COLO668 (cell line): ENCODE results near the gene EML1.

ENCODE experiments used
- DNase-seq: peaks from one replicate; lab custom pipeline; 2025; ENCODE audit not compliant: unreplicated experiment; lab: John Stamatoyannopoulos, UW

The EML1 gene

DNA sequence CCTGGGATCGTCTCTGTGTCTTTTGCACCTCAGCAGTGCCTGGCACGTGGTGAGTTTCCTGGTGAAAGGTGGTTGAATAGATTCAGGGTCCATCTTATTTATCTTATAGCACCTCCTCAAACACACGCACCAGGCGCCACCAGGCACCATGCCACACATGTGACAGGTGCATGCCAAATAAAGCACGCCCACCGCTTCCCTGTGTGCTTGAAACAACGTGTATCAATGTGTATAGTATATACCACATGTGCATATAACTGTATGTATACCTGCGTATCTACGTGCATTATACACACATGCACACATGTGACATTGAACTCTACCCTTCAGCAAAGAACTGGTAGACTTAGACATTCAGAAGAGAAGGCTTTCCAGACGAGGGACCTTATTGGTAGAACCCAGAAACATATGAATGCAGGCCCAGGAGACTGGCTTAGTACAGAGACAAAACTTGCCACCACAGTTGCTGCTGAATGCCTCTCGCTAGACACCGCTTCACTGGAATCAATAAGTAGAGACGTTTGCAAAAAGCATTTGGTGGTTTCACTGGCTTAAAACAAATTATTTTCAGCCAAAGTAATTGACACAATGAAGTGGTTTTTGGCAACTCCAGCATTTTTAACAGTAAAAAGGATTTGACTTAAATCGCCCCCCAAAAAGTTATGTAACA, 10.0 kb downstream of the EML1 start:
- no peak for DNase-seq

DNA sequence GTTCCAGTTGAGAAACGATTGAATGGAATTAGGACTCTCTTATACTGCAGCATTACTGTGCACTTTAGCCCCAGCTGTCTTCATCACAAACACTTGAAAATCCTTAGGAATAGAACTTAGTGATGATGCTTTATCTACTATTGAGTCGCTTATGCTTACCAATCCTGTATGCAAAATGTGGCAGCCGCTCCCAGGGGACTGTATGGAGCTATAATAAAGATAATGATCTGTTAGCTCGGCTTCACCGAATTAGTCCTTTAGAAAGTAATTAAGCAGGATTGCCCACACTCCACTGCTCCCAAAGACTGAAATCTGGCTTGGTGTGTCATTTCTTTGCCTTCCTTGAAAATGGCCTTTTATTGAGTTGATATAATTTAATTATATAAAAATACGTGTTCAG, 10.6 kb downstream of the EML1 start:
- no peak for DNase-seq

DNA sequence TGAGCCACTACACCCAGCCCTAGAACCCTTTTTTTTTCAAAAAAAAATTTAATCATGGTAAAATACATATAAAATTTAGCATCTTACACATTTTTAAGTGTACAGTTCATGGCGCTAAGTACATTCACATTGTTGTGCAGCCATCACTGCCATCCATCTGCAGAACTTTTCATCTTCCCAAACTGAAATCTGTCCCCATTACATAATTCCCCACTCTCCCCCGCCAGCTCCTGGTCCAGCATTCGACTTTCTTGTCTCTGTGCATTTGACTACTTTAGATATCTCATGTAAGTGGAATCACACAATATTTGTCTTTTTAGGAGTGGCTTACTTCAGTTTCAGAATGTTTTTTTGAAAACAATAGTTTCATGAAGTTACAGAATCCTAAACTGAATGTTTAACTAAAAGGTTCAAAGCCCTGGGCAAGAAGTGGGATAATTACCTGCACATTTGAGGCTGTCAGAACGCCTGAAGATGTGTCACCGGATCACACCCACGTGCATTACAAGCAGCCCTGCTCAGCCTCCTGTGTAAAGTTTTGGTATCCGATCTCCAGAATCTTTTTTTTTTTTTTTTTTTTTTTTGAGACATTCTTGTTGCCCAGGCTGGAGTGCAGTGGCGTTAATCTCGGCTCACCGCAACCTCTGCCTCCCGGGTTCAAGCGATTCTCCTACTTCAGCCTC, 12.7 kb downstream of the EML1 start:
- no peak for DNase-seq

- DNase-seq, result no peak
These were observed 13.6 kb downstream of the EML1 start for GRCh38 chr14:99806836-99807235.

GRCh38 chr14:99807413-99808153, 14.4 kb downstream of the EML1 start:
- DNase-seq, result no peak

- DNase-seq, result no peak
These were observed 14.9 kb downstream of the EML1 start for GRCh38 chr14:99808154-99808505.

DNA sequence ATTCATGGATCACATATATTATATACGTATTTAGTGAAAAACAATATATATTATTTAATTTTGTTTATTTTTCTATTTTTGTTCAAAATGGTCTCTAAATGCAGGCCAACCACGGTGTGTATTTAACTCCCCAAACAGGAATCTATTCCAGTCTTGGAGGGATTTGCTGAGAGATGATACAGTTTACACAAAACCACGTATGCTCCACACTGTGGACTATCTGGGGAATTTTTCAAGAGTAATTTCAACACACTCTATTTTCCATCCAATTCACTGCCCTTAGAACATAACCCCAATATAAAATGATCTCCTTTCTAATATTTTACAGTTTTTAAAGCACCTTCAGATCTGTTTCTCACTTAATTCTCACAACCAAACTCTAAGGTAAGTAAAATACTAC, 15.3 kb downstream of the EML1 start:
- no peak for DNase-seq

DNA sequence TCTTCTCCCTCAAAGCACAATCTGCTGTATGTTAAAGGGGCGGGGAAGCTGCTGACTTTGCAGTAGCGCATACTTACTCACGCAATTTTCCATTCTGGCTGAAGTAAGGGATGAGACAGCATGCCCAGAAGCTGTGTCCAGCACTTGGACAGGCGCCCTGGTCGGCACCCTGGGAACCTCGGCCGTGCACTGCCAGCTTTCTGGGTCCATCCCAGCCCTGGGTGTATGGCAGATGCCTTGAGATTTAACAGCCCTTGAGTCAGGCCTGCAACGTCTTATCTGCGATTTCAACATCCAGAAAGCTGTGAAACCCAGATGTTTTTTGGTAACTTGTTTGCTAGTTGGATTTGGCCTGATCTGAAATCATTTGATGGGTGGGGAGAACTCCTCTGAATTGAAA, 16.1 kb downstream of the EML1 start:
- no peak for DNase-seq

- no peak for DNase-seq
These were observed 16.8 kb downstream of the EML1 start for GRCh38 chr14:99809859-99810558.

- no peak for DNase-seq
These were observed 17.3 kb downstream of the EML1 start for GRCh38 chr14:99810559-99810874.

DNA sequence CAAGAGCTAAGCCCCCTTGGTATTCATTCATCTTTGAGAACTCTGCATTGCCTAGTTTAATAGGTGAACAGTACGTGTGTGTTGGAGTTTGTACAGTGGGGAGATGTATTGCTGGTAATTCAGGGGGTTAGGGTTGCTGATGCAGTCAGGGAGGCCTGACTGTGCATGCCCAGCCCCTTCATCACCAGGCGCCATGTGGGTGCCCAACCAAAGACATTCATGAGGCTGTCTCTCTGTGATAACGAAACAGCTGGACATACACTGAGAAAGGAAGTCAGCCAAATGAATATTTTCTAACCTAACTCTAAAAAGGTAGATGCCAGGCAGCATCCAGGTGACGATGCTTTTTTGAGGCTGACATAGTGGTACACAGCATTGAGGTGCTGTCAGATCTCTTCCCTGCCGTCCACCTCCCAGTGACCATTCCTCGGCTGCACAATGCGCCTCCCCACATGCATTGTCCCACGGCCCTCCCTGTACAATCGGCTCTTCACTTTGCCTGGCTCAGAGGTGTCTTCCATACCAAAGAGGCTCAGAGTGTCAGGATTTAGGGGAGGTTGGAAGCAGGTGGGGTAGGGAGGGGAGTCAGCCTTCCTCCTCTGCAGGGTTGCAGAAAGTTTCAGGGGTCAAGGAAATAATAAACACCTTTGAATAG, 19.0 kb downstream of the EML1 start:
- no peak for DNase-seq

- no peak for DNase-seq
These were observed 19.7 kb downstream of the EML1 start for GRCh38 chr14:99812892-99813291.

GRCh38 chr14:99815696-99816095, 22.5 kb downstream of the EML1 start:
- no peak for DNase-seq

GRCh38 chr14:99816217-99816616, 23.0 kb downstream of the EML1 start:
- DNase-seq, result no peak

- DNase-seq, result no peak
These were observed 23.4 kb downstream of the EML1 start for GRCh38 chr14:99816642-99817041.

DNA sequence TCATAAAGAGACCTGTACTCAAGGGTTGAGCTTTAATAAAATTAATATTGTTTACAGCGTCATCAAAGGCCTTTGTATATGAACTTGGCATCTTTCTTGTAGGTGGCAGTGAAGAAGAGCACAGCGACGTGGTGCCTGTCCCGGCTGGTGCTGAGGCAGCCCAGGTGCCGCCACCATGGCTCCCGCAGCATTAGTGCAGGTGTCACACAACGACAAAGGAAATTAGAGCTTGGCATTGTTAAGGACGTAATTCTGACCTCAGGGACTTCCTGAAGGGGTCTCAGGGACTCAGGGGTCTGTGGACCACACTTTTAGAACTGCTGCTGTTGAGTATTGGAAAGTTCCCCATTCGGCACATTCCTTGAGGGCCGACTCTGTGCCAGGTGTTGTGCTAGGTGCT, 24.1 kb downstream of the EML1 start:
- no peak for DNase-seq

- no peak for DNase-seq
These were observed 25.4 kb downstream of the EML1 start for GRCh38 chr14:99818503-99819036.

DNA sequence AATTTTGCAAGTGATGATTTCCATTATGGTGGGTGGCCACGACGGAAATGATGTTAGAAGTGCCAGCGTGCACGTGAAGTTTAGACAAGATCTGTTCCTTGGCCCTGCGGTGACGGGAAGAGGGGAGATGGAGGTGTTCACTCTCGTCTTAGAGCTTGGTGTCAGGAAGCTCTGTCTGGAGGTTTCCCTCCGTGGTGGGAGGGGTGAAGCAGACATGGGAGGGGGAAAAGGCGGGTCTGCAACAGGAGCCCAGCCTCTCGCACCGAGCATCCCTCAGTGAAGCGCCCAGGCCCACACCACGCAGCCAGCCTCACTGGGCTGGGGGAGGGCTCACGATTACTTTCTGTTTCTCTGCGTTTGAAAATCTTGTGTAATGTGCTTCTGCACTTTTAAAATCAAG, 26.3 kb downstream of the EML1 start:
- no peak for DNase-seq

- DNase-seq, result no peak
These were observed 27.6 kb downstream of the EML1 start for GRCh38 chr14:99820702-99821331.
